ENCODE data around the gene IL1RAPL1. TPM values are rescaled to one million over a fixed set of nuclear protein-coding genes. Genes with fewer than 3 reads are reported as not detected.

The IL1RAPL1 gene
- total RNA-seq, 1 donor from 2014 or later, result 3.6 TPM

GRCh38 chrX:28969126-28969525 lies 381.9 kb downstream of the IL1RAPL1 start:
- Mint-ChIP-seq H3K27me3 (no peaks in the 10 kb centered on the region), H3K27ac (no peak overlapping the region), H3K4me1 (ENCODE audit: low read depth) (no peaks in the 10 kb centered on the region), H3K36me3 (ENCODE audit: insufficient read depth) (no peaks in the 10 kb centered on the region), H3K9me3 (ENCODE audit: low read depth) (peaks cover 8% of the 10 kb centered on the region), H3K4me3 (ENCODE audit: low read depth) (no peak overlapping the region)
- no peak for TF ChIP-seq CTCF (IDR thresholded peaks at IDR 0.05; ENCODE audit: unreplicated experiment)
- DNase-seq (ENCODE audit: low spot score, unreplicated experiment), result no peak

- no peaks in the 10 kb centered on the region for H3K36me3 Mint-ChIP-seq (ENCODE audit: insufficient read depth)
- TF ChIP-seq CTCF (IDR thresholded peaks at IDR 0.05; ENCODE audit: unreplicated experiment), result no peak
- H3K9me3 Mint-ChIP-seq (ENCODE audit: low read depth), result peaks cover 2% of the 10 kb centered on the region
- H3K4me1 Mint-ChIP-seq (ENCODE audit: low read depth), result peaks cover 2% of the 10 kb centered on the region
- no peak overlapping the region for H3K27ac Mint-ChIP-seq
- H3K27me3 Mint-ChIP-seq, result no peaks in the 10 kb centered on the region
- no peak for DNase-seq (ENCODE audit: low spot score, unreplicated experiment)
- no peak overlapping the region for H3K4me3 Mint-ChIP-seq (ENCODE audit: low read depth)
Measured at GRCh38 chrX:28979877-28980276, 392.6 kb downstream of the IL1RAPL1 start.

- H3K27ac Mint-ChIP-seq, result no peak overlapping the region
- TF ChIP-seq CTCF (IDR thresholded peaks at IDR 0.05; ENCODE audit: unreplicated experiment), result no peak
- no peak overlapping the region for H3K4me3 Mint-ChIP-seq (ENCODE audit: low read depth)
- H3K9me3 Mint-ChIP-seq (ENCODE audit: low read depth), result peaks cover 2% of the 10 kb centered on the region
- H3K36me3 Mint-ChIP-seq (ENCODE audit: insufficient read depth), result no peaks in the 10 kb centered on the region
- no peaks in the 10 kb centered on the region for H3K27me3 Mint-ChIP-seq
- peaks cover 3% of the 10 kb centered on the region for H3K4me1 Mint-ChIP-seq (ENCODE audit: low read depth)
- DNase-seq (ENCODE audit: low spot score, unreplicated experiment), result no peak
Measured at GRCh38 chrX:28981952-28982351, 394.7 kb downstream of the IL1RAPL1 start.

GRCh38 chrX:28988246-28988645 lies 401.0 kb downstream of the IL1RAPL1 start:
- no peaks in the 10 kb centered on the region for H3K36me3 Mint-ChIP-seq (ENCODE audit: insufficient read depth)
- DNase-seq (ENCODE audit: low spot score, unreplicated experiment), result no peak

GRCh38 chrX:28997706-28998463 lies 410.6 kb downstream of the IL1RAPL1 start:
- Mint-ChIP-seq H3K9me3 (ENCODE audit: low read depth) (no peaks in the 10 kb centered on the region), H3K4me3 (ENCODE audit: low read depth) (no peak overlapping the region), H3K4me1 (ENCODE audit: low read depth) (peaks cover 14% of the 10 kb centered on the region), H3K36me3 (ENCODE audit: insufficient read depth) (no peaks in the 10 kb centered on the region), H3K27ac (no peak overlapping the region), H3K27me3 (no peaks in the 10 kb centered on the region)
- no peak for TF ChIP-seq CTCF (IDR thresholded peaks at IDR 0.05; ENCODE audit: unreplicated experiment)
- no peak for DNase-seq (ENCODE audit: low spot score, unreplicated experiment)

More at GRCh38 chrX:28988246-28988645, 401.0 kb downstream of the IL1RAPL1 start:
- Mint-ChIP-seq H3K9me3 (ENCODE audit: low read depth) (no peaks in the 10 kb centered on the region), H3K4me1 (ENCODE audit: low read depth) (peaks cover 14% of the 10 kb centered on the region), H3K27me3 (no peaks in the 10 kb centered on the region), H3K27ac (no peak overlapping the region), H3K4me3 (ENCODE audit: low read depth) (no peak overlapping the region)
- TF ChIP-seq CTCF (IDR thresholded peaks at IDR 0.05; ENCODE audit: unreplicated experiment), result no peak
